Measurements from ENCODE around the gene PLCL2. TPM values are rescaled to one million over a fixed set of nuclear protein-coding genes. Genes with fewer than 3 reads are reported as not detected.

PLCL2 gene
- total RNA-seq, 1 donor from 2014 or later, result 5.6 TPM

DNA sequence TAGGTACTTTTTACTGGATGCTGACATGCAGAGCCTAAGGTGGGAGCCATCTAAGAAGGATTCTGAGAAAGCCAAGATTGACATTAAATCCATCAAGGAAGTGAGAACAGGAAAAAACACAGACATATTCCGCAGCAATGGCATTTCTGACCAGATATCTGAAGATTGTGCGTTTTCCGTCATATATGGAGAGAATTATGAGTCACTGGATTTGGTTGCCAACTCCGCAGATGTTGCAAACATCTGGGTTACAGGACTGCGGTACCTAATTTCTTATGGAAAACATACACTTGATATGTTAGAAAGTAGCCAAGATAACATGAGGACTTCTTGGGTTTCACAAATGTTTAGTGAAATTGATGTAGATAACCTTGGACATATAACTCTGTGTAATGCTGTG lies 125.1 kb downstream of the PLCL2 start:
- intact Hi-C loops (cut with DNase I), result no loop called here
- Histone ChIP-seq H3K36me3 (no peaks in the 10 kb centered on the region), H3K27ac (no peak overlapping the region), H3K9me3 (no peaks in the 10 kb centered on the region), H3K4me1 (no peaks in the 10 kb centered on the region), H3K4me3 (no peak overlapping the region), H3K27me3 (no peaks in the 10 kb centered on the region)
- TF ChIP-seq POLR2AphosphoS5 (IDR thresholded peaks at IDR 0.05; ENCODE audit: insufficient read depth in 1 of 2, low read depth in 1 of 2) (no peak), POLR2A (IDR thresholded peaks at IDR 0.05) (no peak), CTCF (IDR thresholded peaks at IDR 0.05) (no peak)
- no peak for DNase-seq (ENCODE audit: extremely low spot score in 2 of 2)

DNA sequence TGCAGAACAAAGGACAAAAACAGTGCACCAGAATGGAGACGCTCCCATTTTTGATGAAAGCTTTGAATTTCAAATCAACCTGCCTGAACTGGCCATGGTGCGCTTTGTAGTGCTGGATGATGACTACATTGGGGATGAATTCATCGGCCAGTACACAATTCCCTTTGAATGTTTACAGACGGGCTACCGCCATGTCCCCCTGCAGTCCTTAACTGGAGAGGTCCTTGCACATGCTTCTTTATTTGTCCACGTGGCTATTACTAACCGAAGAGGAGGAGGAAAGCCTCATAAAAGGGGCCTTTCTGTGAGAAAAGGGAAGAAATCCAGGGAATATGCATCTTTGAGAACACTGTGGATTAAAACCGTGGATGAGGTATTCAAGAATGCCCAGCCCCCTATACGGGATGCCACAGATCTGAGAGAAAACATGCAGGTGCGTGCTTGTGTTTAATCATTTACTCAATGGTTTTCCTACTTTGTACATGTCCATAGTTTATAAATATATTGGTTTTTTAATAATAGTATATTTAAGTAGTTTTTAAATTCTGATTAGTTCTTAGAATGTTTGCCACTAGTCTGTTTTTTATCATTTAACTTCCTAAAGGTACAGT lies 127.1 kb downstream of the PLCL2 start:
- Histone ChIP-seq H3K36me3 (no peaks in the 10 kb centered on the region), H3K4me1 (no peaks in the 10 kb centered on the region), H3K27me3 (no peaks in the 10 kb centered on the region), H3K4me3 (no peak overlapping the region), H3K9me3 (no peaks in the 10 kb centered on the region), H3K27ac (no peak overlapping the region)
- no peak for DNase-seq (ENCODE audit: extremely low spot score in 2 of 2)
- intact Hi-C loops (cut with DNase I), result no loop called here
- no peak for TF ChIP-seq POLR2AphosphoS5 (IDR thresholded peaks at IDR 0.05; ENCODE audit: insufficient read depth in 1 of 2, low read depth in 1 of 2)
- no peak for TF ChIP-seq POLR2A (IDR thresholded peaks at IDR 0.05)
- no peak for TF ChIP-seq CTCF (IDR thresholded peaks at IDR 0.05)

DNA sequence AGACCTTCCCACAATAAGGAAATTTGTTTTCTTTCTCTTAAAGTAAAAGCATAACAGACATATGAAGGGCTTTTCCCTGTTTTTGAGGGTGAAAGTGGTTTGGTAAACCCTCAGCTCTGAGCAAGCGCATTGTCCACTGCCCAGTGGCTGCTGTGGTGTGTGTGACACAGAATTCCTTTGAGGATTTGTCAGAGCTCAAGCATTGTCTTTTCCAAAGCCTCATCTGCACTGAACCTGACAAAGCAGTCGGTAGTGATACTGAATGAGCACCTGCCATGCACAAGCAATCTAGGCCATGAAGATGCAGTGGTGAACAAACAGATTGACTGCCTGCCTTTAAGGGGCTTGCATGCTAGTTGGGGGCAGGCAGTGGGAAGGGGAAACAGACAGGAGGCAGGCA lies 128.3 kb downstream of the PLCL2 start:
- Histone ChIP-seq H3K4me3 (no peak overlapping the region), H3K27ac (no peak overlapping the region), H3K9me3 (no peaks in the 10 kb centered on the region), H3K27me3 (no peaks in the 10 kb centered on the region), H3K36me3 (no peaks in the 10 kb centered on the region), H3K4me1 (no peaks in the 10 kb centered on the region)
- TF ChIP-seq CTCF (IDR thresholded peaks at IDR 0.05) (no peak), POLR2AphosphoS5 (IDR thresholded peaks at IDR 0.05; ENCODE audit: insufficient read depth in 1 of 2, low read depth in 1 of 2) (no peak), POLR2A (IDR thresholded peaks at IDR 0.05) (no peak)
- no peak for DNase-seq (ENCODE audit: extremely low spot score in 2 of 2)
- intact Hi-C loops (cut with DNase I), result no loop called here

DNA sequence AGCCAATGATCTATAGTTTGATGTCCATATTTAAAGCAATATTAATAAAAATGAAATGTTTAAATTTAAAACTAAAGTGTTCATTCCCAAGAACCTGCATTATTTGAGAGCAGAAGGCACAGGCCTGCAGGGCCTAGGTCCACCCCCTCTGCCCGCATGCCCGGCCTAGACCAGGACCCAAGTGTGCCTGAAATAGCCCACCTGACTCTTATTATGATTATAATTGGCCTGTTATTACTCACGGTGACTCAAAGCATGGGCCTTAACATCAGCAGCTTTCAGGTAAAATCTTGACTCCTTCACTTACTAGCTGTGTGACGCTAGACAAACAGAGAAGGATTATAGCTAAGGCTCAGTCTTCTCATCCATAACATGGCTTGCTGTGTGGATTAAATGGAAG lies 128.8 kb downstream of the PLCL2 start:
- Histone ChIP-seq H3K27ac (no peak overlapping the region), H3K36me3 (no peaks in the 10 kb centered on the region), H3K4me3 (no peak overlapping the region), H3K4me1 (no peaks in the 10 kb centered on the region), H3K9me3 (no peaks in the 10 kb centered on the region), H3K27me3 (no peaks in the 10 kb centered on the region)
- TF ChIP-seq CTCF (IDR thresholded peaks at IDR 0.05), result no peak
- no peak for TF ChIP-seq POLR2AphosphoS5 (IDR thresholded peaks at IDR 0.05; ENCODE audit: insufficient read depth in 1 of 2, low read depth in 1 of 2)
- TF ChIP-seq POLR2A (IDR thresholded peaks at IDR 0.05), result no peak
- intact Hi-C loops (cut with DNase I), result no loop called here
- no peak for DNase-seq (ENCODE audit: extremely low spot score in 2 of 2)

DNA sequence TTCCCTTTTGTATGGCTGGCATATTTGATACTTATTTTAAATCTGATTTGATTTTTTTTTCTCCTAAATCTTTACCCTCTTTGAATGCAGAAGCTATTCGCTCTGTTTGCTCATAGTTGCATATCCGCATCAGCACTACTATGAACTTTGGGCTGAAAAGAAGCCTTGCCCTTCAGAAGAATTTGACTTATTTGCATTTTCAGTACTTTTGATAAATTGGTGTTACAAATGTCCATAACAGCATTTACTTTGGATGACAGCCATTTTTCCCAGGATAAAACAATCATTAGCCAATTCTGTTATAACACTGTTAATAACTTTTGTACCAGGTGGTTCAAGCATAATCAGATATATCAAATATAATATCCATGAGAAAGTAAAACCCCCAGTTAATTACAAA lies 129.5 kb downstream of the PLCL2 start:
- Histone ChIP-seq H3K36me3 (no peaks in the 10 kb centered on the region), H3K27ac (no peak overlapping the region), H3K4me3 (no peak overlapping the region), H3K4me1 (no peaks in the 10 kb centered on the region), H3K9me3 (no peaks in the 10 kb centered on the region), H3K27me3 (no peaks in the 10 kb centered on the region)
- intact Hi-C loops (cut with DNase I), result no loop called here
- TF ChIP-seq POLR2AphosphoS5 (IDR thresholded peaks at IDR 0.05; ENCODE audit: insufficient read depth in 1 of 2, low read depth in 1 of 2), result no peak
- TF ChIP-seq CTCF (IDR thresholded peaks at IDR 0.05), result no peak
- TF ChIP-seq POLR2A (IDR thresholded peaks at IDR 0.05), result no peak
- no peak for DNase-seq (ENCODE audit: extremely low spot score in 2 of 2)

All from vagina (tissue), 2 donors.